GM23248 (cell line): ENCODE data around the gene ARHGAP26.

ENCODE experiments used
- EZH2 ChIP-seq: fragments of 200-600 bp; sonication (generic); IDR thresholded peaks from 2 replicates; pipeline ENCODE4 v1.6.1; 2018; ENCODE audit warnings: antibody characterized with exemption, mild to moderate bottlenecking; ENCODE audit not compliant: insufficient read depth, poor library complexity, severe bottlenecking
- EZH2phosphoT487 ChIP-seq: fragments of 200-600 bp; sonication (generic); IDR thresholded peaks from 2 replicates; pipeline ENCODE4 v1.6.1; 2018; ENCODE audit warnings: antibody characterized with exemption, moderate library complexity, mild to moderate bottlenecking, low read depth; ENCODE audit not compliant: insufficient read depth

- TF ChIP-seq EZH2 (no peak), EZH2phosphoT487 (no peak)
These were observed 113.3 kb downstream of the ARHGAP26 start for GRCh38 chr5:142883438-142883837.
